Endodermal cell (in vitro differentiated cells): ENCODE results near the gene CYP2C19. TPM values are rescaled to one million over a fixed set of nuclear protein-coding genes. Genes with fewer than 3 reads are reported as not detected.

Experiments used
- DNase-seq: peaks from one replicate; pipeline ENCODE4 v3.0.0-alpha.2; 2017
- H3K27ac ChIP-seq: 2 replicates; pipeline ENCODE4 v1.5.1; 2013; ENCODE audit warnings: mild to moderate bottlenecking, low read depth, low read length, moderate library complexity
- H3K27me3 ChIP-seq: 2 replicates; pipeline ENCODE4 v1.6.1; 2013; ENCODE audit warnings: mild to moderate bottlenecking, low read length, moderate library complexity; ENCODE audit not compliant: insufficient read depth, control insufficient read depth, poor library complexity, severe bottlenecking
- H3K36me3 ChIP-seq: 2 replicates; pipeline ENCODE4 v1.7.0; 2013; ENCODE audit warnings: mild to moderate bottlenecking, low read length, moderate library complexity; ENCODE audit not compliant: control insufficient read depth, insufficient read depth
- H3K4me1 ChIP-seq: one replicate; pipeline ENCODE4 v1.7.0; 2013; ENCODE audit warnings: low read length; ENCODE audit not compliant: control insufficient read depth, insufficient read depth
- H3K4me3 ChIP-seq: 2 replicates; pipeline ENCODE4 v1.5.1; 2013; ENCODE audit warnings: mild to moderate bottlenecking, low read length, moderate library complexity
- H3K9ac ChIP-seq: 2 replicates; pipeline ENCODE4 v1.6.1; 2013; ENCODE audit warnings: mild to moderate bottlenecking, low read length, moderate library complexity; ENCODE audit not compliant: poor library complexity, severe bottlenecking; ENCODE audit errors: extremely low read depth
- H3K9me3 ChIP-seq: 2 replicates; pipeline ENCODE4 v1.6.1; 2013; ENCODE audit warnings: mild to moderate bottlenecking, low read length, moderate library complexity; ENCODE audit not compliant: control insufficient read depth
- H3K27ac Mint-ChIP-seq: 2 replicates; pipeline ENCODE4 v1.8.0; 2020; ENCODE audit warnings: mixed read lengths
- H3K27me3 Mint-ChIP-seq: 2 replicates; pipeline ENCODE4 v1.8.0; 2021; ENCODE audit warnings: mild to moderate bottlenecking, mixed read lengths; ENCODE audit not compliant: insufficient read depth
- H3K36me3 Mint-ChIP-seq: 2 replicates; pipeline ENCODE4 v1.8.0; 2020; ENCODE audit warnings: low read depth, mixed read lengths
- H3K4me1 Mint-ChIP-seq: 2 replicates; pipeline ENCODE4 v1.8.0; 2020; ENCODE audit warnings: mixed read lengths
- H3K4me3 Mint-ChIP-seq: 2 replicates; pipeline ENCODE4 v1.8.0; 2020; ENCODE audit warnings: mild to moderate bottlenecking, moderate library complexity, mixed read lengths
- H3K9me3 Mint-ChIP-seq: 2 replicates; pipeline ENCODE4 v1.8.0; 2020; ENCODE audit warnings: mild to moderate bottlenecking, mixed read lengths
- WGBS, 2 experiments: methylation state at CpG; one replicate each; pipeline versions ENCODE4 v1.1.5 to v1.1.7; 2013; ENCODE audit warnings: missing lambda C conversion rate in 2 of 2, mixed read lengths in 1 of 2; ENCODE audit not compliant: insufficient coverage in 1 of 2, insufficient read length in 1 of 2; 5-methylcytosine and 5-hydroxymethylcytosine counted together
- total RNA-seq, 2 donors: library from RNA; stranded (reverse); fragmentation: NEBNext Ultra II Directional in 1 of 2; extraction: Animal tissue kit (Norgen Biotek cat#: 25700) in 1 of 2; gene quantifications; 2 replicates in 1 of 2; 3 replicates in 1 of 2; pipeline ENCODE4 v1.2.1, GENCODE V29; 2021
- TF ChIP-seq, protein P1 (sequence below): fragments of 200-600 bp; sonication (generic); conservative IDR thresholded peaks from 2 replicates; pipeline ENCODE4 v1.5.0; 2021; ENCODE audit warnings: antibody characterized with exemption, mild to moderate bottlenecking

The CYP2C19 gene
- total RNA-seq, 2 donors from 2014 or later, result 0.22 TPM; not detected in 1

DNA sequence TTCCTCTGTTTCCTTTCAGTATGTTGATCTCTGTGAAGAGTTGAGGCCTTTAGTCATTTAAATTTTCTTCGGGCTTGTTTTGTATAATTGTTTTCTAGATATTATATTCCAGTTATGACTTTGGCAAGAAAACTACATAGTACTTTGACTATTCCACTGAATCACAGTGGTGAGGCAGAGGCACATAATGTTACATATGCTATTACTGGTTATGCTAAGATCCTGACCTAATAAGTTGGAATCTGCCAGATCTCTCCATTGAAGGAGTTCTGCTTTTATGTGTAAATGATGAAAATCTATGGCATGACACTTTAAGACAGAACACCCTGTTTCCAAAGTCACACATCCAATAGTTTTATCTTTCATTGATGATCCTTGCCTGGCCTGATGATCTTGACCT, 83.7 kb downstream of the CYP2C19 start:
- no peaks in the 10 kb centered on the region for H3K27me3 Mint-ChIP-seq
- DNase-seq, result no peak
- H3K4me3 Mint-ChIP-seq, result no peak overlapping the region
- H3K4me1 ChIP-seq, result peaks cover 2% of the 10 kb centered on the region
- TF ChIP-seq, protein P1, sequence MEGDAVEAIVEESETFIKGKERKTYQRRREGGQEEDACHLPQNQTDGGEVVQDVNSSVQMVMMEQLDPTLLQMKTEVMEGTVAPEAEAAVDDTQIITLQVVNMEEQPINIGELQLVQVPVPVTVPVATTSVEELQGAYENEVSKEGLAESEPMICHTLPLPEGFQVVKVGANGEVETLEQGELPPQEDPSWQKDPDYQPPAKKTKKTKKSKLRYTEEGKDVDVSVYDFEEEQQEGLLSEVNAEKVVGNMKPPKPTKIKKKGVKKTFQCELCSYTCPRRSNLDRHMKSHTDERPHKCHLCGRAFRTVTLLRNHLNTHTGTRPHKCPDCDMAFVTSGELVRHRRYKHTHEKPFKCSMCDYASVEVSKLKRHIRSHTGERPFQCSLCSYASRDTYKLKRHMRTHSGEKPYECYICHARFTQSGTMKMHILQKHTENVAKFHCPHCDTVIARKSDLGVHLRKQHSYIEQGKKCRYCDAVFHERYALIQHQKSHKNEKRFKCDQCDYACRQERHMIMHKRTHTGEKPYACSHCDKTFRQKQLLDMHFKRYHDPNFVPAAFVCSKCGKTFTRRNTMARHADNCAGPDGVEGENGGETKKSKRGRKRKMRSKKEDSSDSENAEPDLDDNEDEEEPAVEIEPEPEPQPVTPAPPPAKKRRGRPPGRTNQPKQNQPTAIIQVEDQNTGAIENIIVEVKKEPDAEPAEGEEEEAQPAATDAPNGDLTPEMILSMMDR, result no peak
- H3K9me3 Mint-ChIP-seq, result no peaks in the 10 kb centered on the region
- no peaks in the 10 kb centered on the region for H3K27me3 ChIP-seq
- H3K27ac Mint-ChIP-seq, result no peak overlapping the region
- no peaks in the 10 kb centered on the region for H3K36me3 ChIP-seq
- H3K36me3 Mint-ChIP-seq, result no peaks in the 10 kb centered on the region
- H3K9me3 ChIP-seq, result no peaks in the 10 kb centered on the region
- WGBS, 2 experiments, result 100% methylated on average over 1 of the region's 1 CpG; no CpG with 5 or more reads in 1 of the 2 experiments
- no peaks in the 10 kb centered on the region for H3K4me1 Mint-ChIP-seq
- H3K4me3 ChIP-seq, result no peak overlapping the region
- H3K9ac ChIP-seq, result no peak overlapping the region
- H3K27ac ChIP-seq, result no peak overlapping the region

- no peak overlapping the region for H3K9ac ChIP-seq
- no peaks in the 10 kb centered on the region for H3K36me3 ChIP-seq
- TF ChIP-seq, protein P1, result no peak
- H3K9me3 ChIP-seq, result no peaks in the 10 kb centered on the region
- no peak overlapping the region for H3K27ac Mint-ChIP-seq
- no peak overlapping the region for H3K27ac ChIP-seq
- H3K27me3 Mint-ChIP-seq, result no peaks in the 10 kb centered on the region
- no peaks in the 10 kb centered on the region for H3K4me1 ChIP-seq
- no peaks in the 10 kb centered on the region for H3K27me3 ChIP-seq
- no peak for DNase-seq
- H3K36me3 Mint-ChIP-seq, result no peaks in the 10 kb centered on the region
- peaks cover 2% of the 10 kb centered on the region for H3K9me3 Mint-ChIP-seq
- H3K4me3 ChIP-seq, result no peak overlapping the region
- no peaks in the 10 kb centered on the region for H3K4me1 Mint-ChIP-seq
- 67 to 89% methylated on average over 1 of the region's 1 CpG for WGBS, 2 experiments
- H3K4me3 Mint-ChIP-seq, result no peak overlapping the region
Measured at GRCh38 chr10:94850766-94851165, 88.3 kb downstream of the CYP2C19 start.

GRCh38 chr10:94851263-94851662, 88.8 kb downstream of the CYP2C19 start:
- Mint-ChIP-seq H3K4me1 (no peaks in the 10 kb centered on the region), H3K4me3 (no peak overlapping the region), H3K36me3 (no peaks in the 10 kb centered on the region), H3K9me3 (peaks cover 2% of the 10 kb centered on the region), H3K27ac (no peak overlapping the region), H3K27me3 (no peaks in the 10 kb centered on the region)
- Histone ChIP-seq H3K27ac (no peak overlapping the region), H3K9ac (no peak overlapping the region), H3K27me3 (no peaks in the 10 kb centered on the region), H3K4me3 (no peak overlapping the region), H3K9me3 (no peaks in the 10 kb centered on the region), H3K4me1 (no peaks in the 10 kb centered on the region), H3K36me3 (no peaks in the 10 kb centered on the region)
- no peak for DNase-seq
- TF ChIP-seq, protein P1, result no peak
